Transverse colon (tissue), 4 donors: ENCODE measurements around the gene MAPRE2.

Experiments used
- CTCF ChIP-seq, 5 experiments: fragments of 200-600 bp in 3 of 5; fragments of 450-650 bp in 2 of 5; sonication (generic) in 3 of 5; IDR thresholded peaks; 1 replicate in 2 of 5; 2 replicates in 3 of 5; pipeline ENCODE4 v1.5.1; 2016 to 2017; ENCODE audit warnings: antibody characterized with exemption in 5 of 5, inconsistent platforms in 3 of 5, mild to moderate bottlenecking in 2 of 5, moderate library complexity in 1 of 5
- EP300 ChIP-seq: sonication (generic); formaldehyde crosslinking; IDR thresholded peaks from one replicate; pipeline ENCODE4 v1.6.1; 2017; ENCODE audit warnings: antibody characterized with exemption, low read depth
- POLR2A ChIP-seq: fragments of 450-650 bp; IDR thresholded peaks from one replicate; pipeline ENCODE4 v1.6.1; 2016; ENCODE audit warnings: antibody characterized with exemption, mild to moderate bottlenecking, moderate library complexity
- POLR2AphosphoS5 ChIP-seq, 3 donors: sonication (generic); formaldehyde crosslinking; IDR thresholded peaks; one replicate each; pipeline ENCODE4 v1.6.1; 2016; ENCODE audit warnings: antibody characterized with exemption in 3 of 3

GRCh38 chr18:35024965-35025364 lies 16.2 kb upstream of the MAPRE2 start:
- TF ChIP-seq POLR2A (no peak), CTCF (IDR thresholded peaks at IDR 0.05) (no peak), EP300 (no peak), POLR2AphosphoS5 (IDR thresholded peaks at IDR 0.05) (peak; percentile 54 to 82 (median 74))
